H1 (cell line): ENCODE measurements around the gene OPRD1. TPM values are rescaled to one million over a fixed set of nuclear protein-coding genes. Genes with fewer than 3 reads are reported as not detected.
"Not testable (repeated sequence)": the region's sequence is repeated elsewhere in the genome, so short reads cannot be mapped to it uniquely, and the experiment has no call there.

Source experiments
- CTCF ChIA-PET: fragments of 300-600 bp; sonication (Branson Sonifier 250); formaldehyde crosslinking; loops from one replicate; lab custom pipeline; 2021; ENCODE audit not compliant: partially characterized antibody; lab: Charles Lee
- POLR2A ChIA-PET: fragments of 300-600 bp; sonication (Branson Sonifier 250); formaldehyde crosslinking; loops from one replicate; lab custom pipeline; 2021; ENCODE audit warnings: inconsistent platforms; ENCODE audit not compliant: partially characterized antibody; lab: Charles Lee
- DNase-seq, 2 experiments: peaks; one replicate each; pipeline versions ENCODE4 v3.0.0 to v3.0.0-alpha.2; 2010 to 2022; ENCODE audit warnings: low spot score in 2 of 2, low read depth in 1 of 2, mixed read lengths in 1 of 2
- FAIRE-seq: peaks from 2 replicates; lab custom pipeline; 2011; peaks lifted over from hg19 to GRCh38; lab: Jason Lieb, UNC
- H2AFZ ChIP-seq: 2 replicates; pipeline ENCODE4 v1.8.1; 2012; ENCODE audit warnings: low read length, inconsistent platforms
- H2AK5ac ChIP-seq: 2 replicates; pipeline ENCODE4 v1.6.1; 2013; ENCODE audit warnings: low read depth, low read length
- H2BK120ac ChIP-seq: replicated peaks from 2 replicates; pipeline ENCODE3; 2013; ENCODE audit warnings: low read depth, low read length, inconsistent platforms
- H2BK12ac ChIP-seq: 2 replicates; pipeline ENCODE4 v1.6.1; 2013; ENCODE audit warnings: low read depth, low read length
- H2BK15ac ChIP-seq: 2 replicates; pipeline ENCODE4 v1.6.1; 2013; ENCODE audit warnings: low read length
- H2BK20ac ChIP-seq: 2 replicates; pipeline ENCODE4 v1.6.1; 2013; ENCODE audit warnings: low read length
- H2BK5ac ChIP-seq: 2 replicates; pipeline ENCODE4 v1.6.1; 2013; ENCODE audit warnings: low read depth, low read length
- H3K14ac ChIP-seq: 2 replicates; pipeline ENCODE4 v1.6.1; 2013; ENCODE audit warnings: inconsistent platforms; ENCODE audit not compliant: insufficient read length
- H3K18ac ChIP-seq: 2 replicates; pipeline ENCODE4 v1.6.1; 2013; ENCODE audit warnings: low read length; ENCODE audit errors: extremely low read depth
- H3K23ac ChIP-seq: 2 replicates; pipeline ENCODE4 v1.6.1; 2013; ENCODE audit warnings: inconsistent platforms; ENCODE audit not compliant: insufficient read length
- H3K23me2 ChIP-seq: 2 replicates; pipeline ENCODE4 v1.6.1; 2013; ENCODE audit warnings: low read depth, low read length
- H3K27ac ChIP-seq: 2 replicates; pipeline ENCODE4 v1.6.1; 2011; ENCODE audit warnings: low read depth, low read length, inconsistent platforms
- H3K27me3 ChIP-seq, 4 experiments: replicated peaks in 1 of 4; 1 replicate in 1 of 4; 2 replicates in 3 of 4; pipeline versions ENCODE4 v1.6.1 to v1.8.1; 2011 to 2013; ENCODE audit warnings: low read length in 3 of 4, mild to moderate bottlenecking in 3 of 4, inconsistent platforms in 2 of 4, mixed read lengths in 2 of 4, moderate library complexity in 1 of 4; ENCODE audit not compliant: control insufficient read depth in 3 of 4, insufficient read depth in 3 of 4; ENCODE audit errors: extremely low read depth in 1 of 4
- H3K36me3 ChIP-seq, 4 experiments: 2 replicates each; pipeline versions ENCODE4 v1.6.1 to v1.8.1; 2011 to 2013; ENCODE audit warnings: mild to moderate bottlenecking in 4 of 4, low read length in 3 of 4, moderate library complexity in 2 of 4, control low read depth in 1 of 4, inconsistent platforms in 1 of 4; ENCODE audit not compliant: insufficient read depth in 4 of 4, control insufficient read depth in 2 of 4
- H3K4ac ChIP-seq: replicated peaks from 2 replicates; pipeline ENCODE3; 2013; ENCODE audit warnings: low read length, low read depth, mixed read lengths, inconsistent platforms; ENCODE audit not compliant: insufficient read length
- H3K4me1 ChIP-seq, 4 experiments: replicated peaks in 1 of 4; 1 replicate in 1 of 4; 2 replicates in 3 of 4; pipeline versions ENCODE4 v1.6.1 to v1.8.1; 2011 to 2013; ENCODE audit warnings: low read length in 3 of 4, inconsistent platforms in 2 of 4, mixed read lengths in 1 of 4; ENCODE audit not compliant: insufficient read depth in 4 of 4, control insufficient read depth in 3 of 4
- H3K4me2 ChIP-seq, 2 experiments: 2 replicates each; pipeline versions ENCODE4 v1.6.1 to v1.8.1; 2011 to 2013; ENCODE audit warnings: low read depth in 2 of 2, low read length in 2 of 2, control low read depth in 1 of 2, inconsistent platforms in 1 of 2, mild to moderate bottlenecking in 1 of 2; ENCODE audit not compliant: insufficient read depth in 1 of 2
- H3K4me3 ChIP-seq, 4 experiments: fragments of 200-600, 300-600 bp in 1 of 4; sonication (generic), shearing (Covaris generic), sonication (Bioruptor Twin) in 1 of 4; 2 replicates each; pipeline versions ENCODE4 v1.5.1 to v1.8.1; 2011 to 2016; ENCODE audit warnings: low read length in 4 of 4, low read depth in 3 of 4, control low read depth in 2 of 4, inconsistent platforms in 2 of 4, mild to moderate bottlenecking in 2 of 4, mixed read lengths in 1 of 4, moderate library complexity in 1 of 4; ENCODE audit not compliant: insufficient read depth in 2 of 4; ENCODE audit errors: extremely low read depth in 1 of 4
- H3K56ac ChIP-seq: replicated peaks from 2 replicates; pipeline ENCODE3; 2013; ENCODE audit warnings: low read depth, mild to moderate bottlenecking, mixed read lengths, low read length, inconsistent platforms; ENCODE audit not compliant: insufficient read length
- H3K79me1 ChIP-seq: 2 replicates; pipeline ENCODE4 v1.6.1; 2013; ENCODE audit warnings: low read depth, low read length, control low read depth
- H3K79me2 ChIP-seq, 2 experiments: 2 replicates each; pipeline versions ENCODE4 v1.6.1 to v1.8.1; 2012 to 2013; ENCODE audit warnings: low read length in 2 of 2, mild to moderate bottlenecking in 2 of 2, inconsistent platforms in 1 of 2; ENCODE audit not compliant: insufficient read depth in 2 of 2, control insufficient read depth in 1 of 2
- H3K9ac ChIP-seq, 4 experiments: replicated peaks in 1 of 4; 1 replicate in 1 of 4; 2 replicates in 3 of 4; pipeline versions ENCODE4 v1.6.1 to v1.8.1; 2011 to 2013; ENCODE audit warnings: low read depth in 3 of 4, low read length in 3 of 4, control low read depth in 2 of 4, mild to moderate bottlenecking in 2 of 4, moderate library complexity in 2 of 4, inconsistent platforms in 1 of 4; ENCODE audit errors: extremely low read depth in 1 of 4
- H3K9me3 ChIP-seq, 2 experiments: 2 replicates each; pipeline versions ENCODE4 v1.6.1 to v1.8.1; 2012 to 2013; ENCODE audit warnings: mild to moderate bottlenecking in 2 of 2, moderate library complexity in 2 of 2, control low read depth in 1 of 2, inconsistent platforms in 1 of 2, low read depth in 1 of 2, low read length in 1 of 2, mixed read lengths in 1 of 2; ENCODE audit not compliant: insufficient read depth in 2 of 2
- H4K20me1 ChIP-seq, 2 experiments: replicated peaks in 1 of 2; 2 replicates each; pipeline versions ENCODE3 to v1.8.1; 2011 to 2013; ENCODE audit warnings: inconsistent platforms in 2 of 2, low read length in 2 of 2, mild to moderate bottlenecking in 1 of 2; ENCODE audit not compliant: insufficient read depth in 2 of 2, control insufficient read depth in 1 of 2
- H4K5ac ChIP-seq: 2 replicates; pipeline ENCODE4 v1.6.1; 2013; ENCODE audit warnings: low read length, low read depth, mixed read lengths, inconsistent platforms; ENCODE audit not compliant: insufficient read length
- H4K8ac ChIP-seq: 2 replicates; pipeline ENCODE4 v1.8.0; 2013; ENCODE audit warnings: mild to moderate bottlenecking, moderate library complexity, low read length, inconsistent platforms; ENCODE audit not compliant: insufficient read depth; ENCODE audit errors: extremely low read depth
- H4K91ac ChIP-seq: replicated peaks from 2 replicates; pipeline ENCODE3; 2013; ENCODE audit warnings: low read length, mixed read lengths, inconsistent platforms; ENCODE audit not compliant: insufficient read length
- WGBS, 2 experiments: shearing (Covaris generic) in 1 of 2; methylation state at CpG; one replicate each; pipeline versions ENCODE4 v1.1.6 to v1.1.7; 2013 to 2015; ENCODE audit warnings: low lambda C conversion rate in 2 of 2, mixed read lengths in 2 of 2, inconsistent platforms in 1 of 2, low coverage in 1 of 2, missing lambda C conversion rate in 1 of 2; ENCODE audit not compliant: insufficient replicate concordance in 2 of 2, insufficient coverage in 1 of 2, insufficient read length in 1 of 2; ENCODE audit errors: extremely low coverage in 1 of 2, missing lambda C conversion rate in 1 of 2; 5-methylcytosine and 5-hydroxymethylcytosine counted together
- polyA plus RNA-seq, 7 experiments: library from polyadenylated mRNA; depleted of rRNA in 3 of 7; stranded (reverse) in 5 of 7; unstranded in 2 of 7; fragments of >200 nt in 5 of 7; fragments of 200-250 nt in 2 of 7; gene quantifications; 1 replicate in 5 of 7; 2 replicates in 1 of 7; 4 replicates in 1 of 7; pipeline versions ENCODE4 v1.2.1 to v1.2.3, GENCODE V29; 2011 to 2013; ENCODE audit warnings: missing spikeins in 2 of 7, mixed read lengths in 2 of 7
- total RNA-seq: library from RNA; stranded (reverse); fragmentation: NEBNext Ultra II Directional; extraction: Animal tissue kit (Norgen Biotek cat#: 25700); gene quantifications from 2 replicates; pipeline ENCODE4 v1.2.1, GENCODE V29; 2021

Gene OPRD1
- total and polyA plus RNA-seq, 2 of the 8 experiments (the other 6 are each of a cell fraction or from before 2014, with no cell fraction given) = 2.6 to 3.7 TPM

DNA sequence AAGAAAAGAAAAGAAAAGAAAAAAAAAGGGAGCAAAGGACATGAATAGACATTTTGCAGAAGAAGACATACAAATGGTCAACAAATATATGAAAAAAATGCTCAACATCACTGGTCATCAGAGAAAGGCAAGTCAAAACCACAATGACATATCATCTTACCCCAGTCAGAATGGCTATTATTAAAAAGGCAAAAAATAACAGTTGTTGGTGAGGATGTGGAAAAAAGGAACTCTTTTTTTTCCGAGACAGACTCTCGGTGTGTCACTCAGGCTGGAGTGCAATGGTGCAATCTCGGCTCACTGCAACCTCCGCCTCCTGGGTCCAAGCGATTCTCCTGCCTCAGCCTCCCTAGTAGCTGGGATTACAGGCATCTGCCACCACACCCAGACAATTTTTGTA lies 63.2 kb downstream of the OPRD1 start:
- H2AK5ac ChIP-seq, H2BK5ac ChIP-seq, H2AFZ ChIP-seq, H3K4me1 ChIP-seq, H2BK12ac ChIP-seq, H3K56ac ChIP-seq, H3K23ac ChIP-seq, H3K14ac ChIP-seq, H3K9ac ChIP-seq, H3K18ac ChIP-seq, H2BK20ac ChIP-seq, H3K4me3 ChIP-seq, H3K27ac ChIP-seq, H2BK15ac ChIP-seq, H3K23me2 ChIP-seq, H3K36me3 ChIP-seq, H3K27me3 ChIP-seq, H3K79me1 ChIP-seq, H3K79me2 ChIP-seq, H3K4ac ChIP-seq, DNase-seq, H4K8ac ChIP-seq, H4K5ac ChIP-seq, H3K9me3 ChIP-seq, H4K20me1 ChIP-seq, H3K4me2 ChIP-seq, H4K91ac ChIP-seq, FAIRE-seq, H2BK120ac ChIP-seq: not testable (repeated sequence)
- ChIA-PET POLR2A (interaction anchor here (1.1 kb wide), 2 partner anchors 128 kb away, joined by 3 read pairs; no protein-coding TSS in a partner anchor), CTCF (interaction anchor here (1.0 to 10.9 kb wide), 14 partner anchors 7 to 327 kb away, joined by 3 to 207 read pairs (median 26); partner anchors contain the start of gene TAF12)
- WGBS, 2 experiments = 93% methylated on average over 5 of the region's 5 CpGs; no CpG with 5 or more reads in 1 of the 2 experiments
